Stimulated activated CD4-positive, alpha-beta T cell treated with anti-CD3 and anti-CD28 coated beads, Interleukin-1b, Interleukin-23, amount 100 ng/mL, for 48 hours (primary cell): Measurements from ENCODE around the gene MUC2.

Source experiments
- DNase-seq: peaks from one replicate; pipeline ENCODE4 v3.0.0-alpha.2; 2020

MUC2 gene

GRCh38 chr11:1089738-1090599 is 15.3 kb downstream of the MUC2 start:
- DNase-seq = no peak

- DNase-seq = no peak
These were observed 16.1 kb downstream of the MUC2 start for GRCh38 chr11:1090600-1091331.

DNA sequence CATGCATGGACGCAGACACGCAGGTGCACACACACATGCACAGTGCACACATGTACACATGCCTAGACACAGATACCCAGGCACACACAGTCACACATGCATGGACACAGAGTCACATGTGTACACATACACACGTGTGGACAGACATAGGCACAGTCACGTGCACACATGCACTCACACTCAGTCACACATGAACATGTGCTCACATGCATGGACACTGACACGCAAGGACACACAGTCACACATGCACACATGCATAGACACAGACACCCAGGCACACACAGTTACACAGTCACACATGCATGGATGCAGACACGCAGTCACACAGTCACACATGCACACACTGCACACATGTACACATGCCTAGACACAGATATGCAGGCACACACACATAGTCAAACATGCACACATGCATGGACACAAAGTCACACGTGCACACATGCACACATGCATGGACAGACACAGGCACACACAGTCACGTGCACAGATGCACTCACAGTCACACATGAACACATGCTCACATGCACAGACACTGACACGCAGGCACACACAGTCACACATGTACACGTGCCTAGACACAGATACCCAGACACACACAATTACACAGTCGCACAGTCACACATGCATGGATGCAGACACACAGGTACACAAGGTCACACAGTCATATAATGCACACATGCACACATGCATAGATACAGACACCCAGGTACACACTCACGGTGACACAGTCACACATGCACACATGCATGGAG is 16.8 kb downstream of the MUC2 start:
- DNase-seq = no peak

DNA sequence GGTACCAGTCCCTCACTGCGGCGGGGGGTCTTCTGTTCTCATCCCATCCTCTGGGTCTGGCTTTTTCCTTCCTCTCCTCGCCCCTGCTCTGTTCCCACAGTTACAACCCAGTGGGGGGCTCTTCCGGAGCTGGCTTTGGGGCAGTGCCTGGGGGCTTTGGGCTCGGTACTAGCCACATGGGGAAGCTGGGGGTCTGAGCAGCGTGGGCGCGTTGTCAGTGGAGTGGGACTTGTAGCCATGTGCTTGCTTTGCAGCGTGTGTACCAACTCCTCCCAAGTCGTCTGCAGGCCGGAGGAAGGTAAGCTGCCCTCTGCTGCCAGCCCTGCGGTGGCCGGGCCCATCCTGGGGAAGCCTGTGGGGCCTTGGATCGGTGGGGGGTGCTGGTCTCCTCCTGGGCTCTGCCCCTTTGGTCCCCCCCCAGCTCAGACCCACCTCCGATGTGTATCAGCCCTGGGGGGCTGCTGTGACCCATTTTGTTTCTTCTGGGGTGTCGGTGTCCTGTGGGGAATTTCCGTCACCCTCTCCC is 17.5 kb downstream of the MUC2 start:
- DNase-seq = no peak

DNA sequence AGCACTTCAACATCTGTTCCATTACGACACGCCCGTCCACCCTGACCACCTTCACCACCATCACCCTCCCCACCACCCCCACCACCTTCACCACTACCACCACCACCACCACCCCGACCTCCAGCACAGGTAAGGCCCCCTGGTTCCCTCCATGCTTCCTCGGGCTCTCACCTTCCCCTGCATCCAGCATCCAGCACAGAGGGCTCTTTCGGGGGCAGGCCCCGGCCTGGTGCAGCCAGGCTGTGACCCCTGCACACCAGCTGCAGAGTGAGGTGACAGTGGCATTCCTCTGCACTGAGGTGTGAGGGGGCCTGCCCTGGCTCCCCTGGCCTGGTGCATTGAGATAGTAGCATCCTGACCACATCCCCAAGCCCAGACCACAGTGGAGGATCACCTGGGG is 18.2 kb downstream of the MUC2 start:
- DNase-seq = no peak

DNA sequence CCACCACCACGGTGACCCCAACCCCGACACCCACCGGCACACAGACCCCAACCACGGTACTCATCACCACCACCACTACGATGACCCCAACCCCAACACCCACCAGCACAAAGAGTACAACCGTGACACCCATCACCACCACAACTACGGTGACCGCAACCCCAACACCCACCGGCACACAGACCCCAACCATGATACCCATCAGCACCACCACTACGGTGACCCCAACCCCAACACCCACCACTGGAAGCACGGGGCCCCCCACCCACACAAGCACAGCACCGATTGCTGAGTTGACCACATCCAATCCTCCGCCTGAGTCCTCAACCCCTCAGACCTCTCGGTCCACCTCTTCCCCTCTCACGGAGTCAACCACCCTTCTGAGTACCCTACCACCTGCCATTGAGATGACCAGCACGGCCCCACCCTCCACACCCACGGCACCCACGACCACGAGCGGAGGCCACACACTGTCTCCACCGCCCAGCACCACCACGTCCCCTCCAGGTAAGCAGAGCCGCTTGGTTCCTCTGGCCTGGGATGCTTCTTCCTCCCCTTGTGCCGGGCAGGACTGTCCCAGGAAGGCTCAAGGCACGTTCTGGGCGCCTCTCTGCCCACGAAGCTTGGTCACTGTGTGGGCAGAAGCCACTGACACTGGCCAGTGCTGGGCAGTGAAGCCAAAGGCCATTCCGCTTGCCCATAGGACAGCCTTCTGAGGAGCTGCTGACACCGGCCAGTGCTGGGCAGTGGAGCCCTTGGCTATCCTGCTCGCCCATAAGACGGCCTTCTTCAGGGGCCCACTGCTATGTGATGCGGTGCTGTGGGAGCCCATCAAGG is 25.1 kb downstream of the MUC2 start:
- no peak for DNase-seq

- no peak for DNase-seq
These were observed 26.0 kb downstream of the MUC2 start for GRCh38 chr11:1100417-1101245.

DNA sequence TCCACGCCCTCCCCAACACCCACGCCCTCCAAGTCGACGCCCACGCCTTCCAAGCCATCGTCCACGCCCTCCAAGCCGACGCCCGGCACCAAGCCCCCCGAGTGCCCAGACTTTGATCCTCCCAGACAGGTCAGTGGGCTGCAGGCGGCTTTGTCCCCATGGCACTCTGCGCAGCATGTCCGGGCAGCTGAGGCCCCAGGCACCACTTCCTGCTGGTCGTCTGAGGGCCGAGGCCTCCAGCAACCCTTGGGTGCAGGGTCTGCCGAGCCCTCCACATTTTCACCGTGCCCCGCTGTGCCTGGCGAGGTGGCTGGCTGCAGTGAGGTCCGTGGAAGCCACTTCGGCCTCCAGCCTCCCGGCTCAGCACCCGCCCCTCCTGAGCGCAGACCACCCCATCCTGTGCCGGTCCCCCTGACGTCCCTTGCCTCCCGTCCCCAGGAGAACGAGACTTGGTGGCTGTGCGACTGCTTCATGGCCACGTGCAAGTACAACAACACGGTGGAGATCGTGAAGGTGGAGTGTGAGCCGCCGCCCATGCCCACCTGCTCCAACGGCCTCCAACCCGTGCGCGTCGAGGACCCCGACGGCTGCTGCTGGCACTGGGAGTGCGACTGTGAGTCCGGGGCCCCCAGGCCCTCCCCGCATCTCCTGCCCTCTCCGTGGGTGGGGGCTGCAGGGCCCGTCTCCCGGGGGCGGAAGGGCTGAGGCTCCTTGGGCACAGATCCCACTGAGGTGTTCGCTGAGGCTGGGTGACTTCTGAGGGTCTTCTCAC is 26.8 kb downstream of the MUC2 start:
- DNase-seq = no peak

- DNase-seq = no peak
These were observed 27.7 kb downstream of the MUC2 start for GRCh38 chr11:1102221-1102971.

DNA sequence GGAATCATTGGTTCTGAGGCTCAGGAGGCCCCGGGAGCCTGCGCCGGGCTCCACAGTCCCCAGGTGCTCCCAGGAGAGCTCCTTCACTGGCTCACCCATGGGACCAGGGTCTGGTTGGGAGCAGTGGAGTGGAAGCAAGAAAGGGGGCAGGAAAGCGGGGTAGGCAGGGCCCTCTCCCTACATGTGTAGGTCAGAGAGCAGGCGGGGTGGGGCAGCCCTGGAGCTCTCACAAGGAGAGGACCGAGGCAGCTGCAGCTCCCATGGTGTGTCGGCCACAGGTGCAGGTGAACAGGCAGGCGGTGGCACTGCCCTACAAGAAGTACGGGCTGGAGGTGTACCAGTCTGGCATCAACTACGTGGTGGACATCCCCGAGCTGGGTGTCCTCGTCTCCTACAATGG is 28.3 kb downstream of the MUC2 start:
- DNase-seq = no peak

DNA sequence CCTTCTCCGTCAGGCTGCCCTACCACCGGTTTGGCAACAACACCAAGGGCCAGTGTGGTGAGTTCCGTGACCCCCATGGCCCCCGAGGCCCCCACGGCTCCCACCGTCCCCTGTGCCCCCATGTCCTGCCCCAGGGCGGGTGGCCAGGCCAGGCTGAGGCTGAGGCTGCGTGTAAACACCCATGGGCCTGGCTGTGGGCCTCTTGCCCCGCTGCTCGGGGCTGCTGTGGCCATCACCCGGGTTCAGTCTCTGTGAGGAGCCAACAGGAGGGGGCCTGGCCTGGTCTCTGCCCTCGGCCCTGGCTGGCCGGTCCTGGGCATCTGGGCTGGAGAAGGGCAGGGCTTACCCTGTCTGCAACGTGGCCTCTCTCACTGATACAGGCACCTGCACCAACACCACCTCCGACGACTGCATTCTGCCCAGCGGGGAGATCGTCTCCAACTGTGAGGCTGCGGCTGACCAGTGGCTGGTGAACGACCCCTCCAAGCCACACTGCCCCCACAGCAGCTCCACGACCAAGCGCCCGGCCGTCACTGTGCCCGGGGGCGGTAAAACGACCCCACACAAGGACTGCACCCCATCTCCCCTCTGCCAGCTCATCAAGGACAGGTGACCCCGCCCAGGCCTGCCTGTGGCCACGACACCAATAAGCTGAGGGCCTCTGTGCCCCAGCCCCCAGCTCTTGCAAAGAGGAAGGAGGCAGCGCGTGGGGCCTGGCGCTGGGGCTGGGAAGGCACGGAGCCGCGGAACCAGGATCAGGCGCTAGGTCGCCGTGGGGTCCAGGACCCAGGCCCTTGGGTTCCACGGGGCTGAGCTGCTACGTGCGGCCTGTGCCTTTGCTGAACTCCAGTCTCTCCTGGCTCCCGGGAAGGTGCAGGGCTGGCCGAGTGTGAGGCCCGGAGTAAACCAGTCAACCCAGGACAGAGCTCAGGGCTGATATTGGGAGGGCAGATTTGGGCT is 29.0 kb downstream of the MUC2 start:
- DNase-seq = no peak

GRCh38 chr11:1104411-1105182 is 29.9 kb downstream of the MUC2 start:
- DNase-seq = no peak

GRCh38 chr11:1105183-1105565 is 30.5 kb downstream of the MUC2 start:
- no peak for DNase-seq

- DNase-seq = no peak
These were observed 31.7 kb downstream of the MUC2 start for GRCh38 chr11:1106387-1106786.

DNA sequence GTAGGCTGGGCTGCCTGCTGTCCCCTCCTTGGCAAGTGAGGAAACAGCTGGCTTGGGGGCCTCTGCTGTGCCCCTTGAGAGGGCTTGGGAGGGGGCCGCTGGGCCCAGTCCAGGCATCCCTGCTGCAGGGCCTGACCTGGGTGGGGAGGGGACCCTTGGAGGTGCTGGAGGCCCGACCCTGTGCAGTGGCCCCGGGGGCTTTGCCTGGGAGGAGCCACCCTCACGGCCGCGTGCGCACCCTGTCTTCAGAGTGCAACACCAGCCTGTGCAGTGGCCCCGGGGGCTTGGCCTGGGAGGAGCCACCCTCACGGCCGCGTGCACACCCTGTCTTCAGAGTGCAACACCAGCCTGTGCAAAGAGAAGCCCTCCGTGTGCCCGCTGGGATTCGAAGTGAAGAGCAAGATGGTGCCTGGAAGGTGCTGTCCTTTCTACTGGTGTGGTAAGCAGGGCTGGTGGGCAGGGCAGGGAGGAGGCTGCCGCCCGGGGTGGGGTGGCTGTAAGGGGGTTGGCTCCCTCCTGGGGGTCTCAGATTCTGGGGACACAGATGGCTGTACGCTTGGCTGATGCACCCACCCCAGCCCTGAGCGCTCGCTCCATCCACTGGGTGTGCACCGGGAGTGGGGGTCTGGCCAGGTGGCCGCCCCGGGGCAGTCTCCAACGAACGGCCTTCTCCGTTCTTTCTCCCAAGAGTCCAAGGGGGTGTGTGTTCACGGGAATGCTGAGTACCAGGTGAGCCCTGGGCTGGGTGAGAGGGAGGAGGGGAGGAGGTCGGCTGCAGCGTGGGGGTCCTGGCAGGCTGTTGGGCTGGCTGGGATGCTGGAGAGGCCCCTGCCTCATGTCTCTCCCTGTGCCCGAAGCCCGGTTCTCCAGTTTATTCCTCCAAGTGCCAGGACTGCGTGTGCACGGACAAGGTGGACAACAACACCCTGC is 32.9 kb downstream of the MUC2 start:
- DNase-seq = no peak

- DNase-seq = no peak
These were observed 33.7 kb downstream of the MUC2 start for GRCh38 chr11:1108246-1108900.
